ENCODE results near the gene FLAD1.
"Not testable (repeated sequence)": the region's sequence is repeated elsewhere in the genome, so short reads cannot be mapped to it uniquely, and the experiment has no call there.

DNA sequence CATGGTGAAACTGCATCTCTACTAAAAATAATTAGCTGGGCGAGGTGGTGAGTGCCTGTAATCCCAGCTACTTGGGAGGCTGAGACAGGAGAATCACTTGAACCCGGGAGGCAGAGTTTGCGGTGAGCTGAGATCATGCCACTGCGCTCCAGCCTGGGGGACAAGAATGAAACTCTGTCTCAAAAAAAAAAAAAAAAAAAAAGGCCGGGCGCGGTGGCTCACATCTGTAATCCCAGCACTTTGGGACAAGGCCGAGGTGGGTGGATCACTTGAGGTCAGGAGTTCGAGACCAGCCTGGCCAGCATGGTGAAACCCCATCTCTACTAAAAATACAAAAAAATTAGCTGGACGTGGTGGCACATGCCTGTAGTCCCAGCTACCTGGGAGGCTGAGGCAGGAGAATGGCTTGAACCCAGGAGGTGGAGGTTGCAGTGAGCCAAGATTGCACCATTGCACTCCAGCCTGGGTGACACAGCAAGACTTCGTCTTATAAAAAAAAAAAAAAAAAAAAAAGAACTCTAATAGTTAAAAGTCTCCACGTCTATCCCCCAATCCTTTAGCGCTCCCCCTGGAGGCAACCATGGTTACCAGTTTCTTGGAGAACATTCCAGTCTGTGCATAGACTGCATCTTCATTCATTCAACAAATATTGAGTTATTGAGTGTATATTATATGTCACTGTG is 12.3 kb downstream of the FLAD1 start:
- TF ChIP-seq FOXA1, ELF4 (IDR thresholded peaks at IDR 0.05): not testable (repeated sequence)

Measured in HEK293T (cell line).